ENCODE measurements around the gene CLTA. TPM values are rescaled to one million over a fixed set of nuclear protein-coding genes. Genes with fewer than 3 reads are reported as not detected.

CLTA gene
- total and polyA plus RNA-seq, 2 of the 8 experiments (the other 6 are each of a cell fraction or from before 2014, with no cell fraction given) = 137 to 236 TPM

- TF ChIP-seq, protein P1, sequence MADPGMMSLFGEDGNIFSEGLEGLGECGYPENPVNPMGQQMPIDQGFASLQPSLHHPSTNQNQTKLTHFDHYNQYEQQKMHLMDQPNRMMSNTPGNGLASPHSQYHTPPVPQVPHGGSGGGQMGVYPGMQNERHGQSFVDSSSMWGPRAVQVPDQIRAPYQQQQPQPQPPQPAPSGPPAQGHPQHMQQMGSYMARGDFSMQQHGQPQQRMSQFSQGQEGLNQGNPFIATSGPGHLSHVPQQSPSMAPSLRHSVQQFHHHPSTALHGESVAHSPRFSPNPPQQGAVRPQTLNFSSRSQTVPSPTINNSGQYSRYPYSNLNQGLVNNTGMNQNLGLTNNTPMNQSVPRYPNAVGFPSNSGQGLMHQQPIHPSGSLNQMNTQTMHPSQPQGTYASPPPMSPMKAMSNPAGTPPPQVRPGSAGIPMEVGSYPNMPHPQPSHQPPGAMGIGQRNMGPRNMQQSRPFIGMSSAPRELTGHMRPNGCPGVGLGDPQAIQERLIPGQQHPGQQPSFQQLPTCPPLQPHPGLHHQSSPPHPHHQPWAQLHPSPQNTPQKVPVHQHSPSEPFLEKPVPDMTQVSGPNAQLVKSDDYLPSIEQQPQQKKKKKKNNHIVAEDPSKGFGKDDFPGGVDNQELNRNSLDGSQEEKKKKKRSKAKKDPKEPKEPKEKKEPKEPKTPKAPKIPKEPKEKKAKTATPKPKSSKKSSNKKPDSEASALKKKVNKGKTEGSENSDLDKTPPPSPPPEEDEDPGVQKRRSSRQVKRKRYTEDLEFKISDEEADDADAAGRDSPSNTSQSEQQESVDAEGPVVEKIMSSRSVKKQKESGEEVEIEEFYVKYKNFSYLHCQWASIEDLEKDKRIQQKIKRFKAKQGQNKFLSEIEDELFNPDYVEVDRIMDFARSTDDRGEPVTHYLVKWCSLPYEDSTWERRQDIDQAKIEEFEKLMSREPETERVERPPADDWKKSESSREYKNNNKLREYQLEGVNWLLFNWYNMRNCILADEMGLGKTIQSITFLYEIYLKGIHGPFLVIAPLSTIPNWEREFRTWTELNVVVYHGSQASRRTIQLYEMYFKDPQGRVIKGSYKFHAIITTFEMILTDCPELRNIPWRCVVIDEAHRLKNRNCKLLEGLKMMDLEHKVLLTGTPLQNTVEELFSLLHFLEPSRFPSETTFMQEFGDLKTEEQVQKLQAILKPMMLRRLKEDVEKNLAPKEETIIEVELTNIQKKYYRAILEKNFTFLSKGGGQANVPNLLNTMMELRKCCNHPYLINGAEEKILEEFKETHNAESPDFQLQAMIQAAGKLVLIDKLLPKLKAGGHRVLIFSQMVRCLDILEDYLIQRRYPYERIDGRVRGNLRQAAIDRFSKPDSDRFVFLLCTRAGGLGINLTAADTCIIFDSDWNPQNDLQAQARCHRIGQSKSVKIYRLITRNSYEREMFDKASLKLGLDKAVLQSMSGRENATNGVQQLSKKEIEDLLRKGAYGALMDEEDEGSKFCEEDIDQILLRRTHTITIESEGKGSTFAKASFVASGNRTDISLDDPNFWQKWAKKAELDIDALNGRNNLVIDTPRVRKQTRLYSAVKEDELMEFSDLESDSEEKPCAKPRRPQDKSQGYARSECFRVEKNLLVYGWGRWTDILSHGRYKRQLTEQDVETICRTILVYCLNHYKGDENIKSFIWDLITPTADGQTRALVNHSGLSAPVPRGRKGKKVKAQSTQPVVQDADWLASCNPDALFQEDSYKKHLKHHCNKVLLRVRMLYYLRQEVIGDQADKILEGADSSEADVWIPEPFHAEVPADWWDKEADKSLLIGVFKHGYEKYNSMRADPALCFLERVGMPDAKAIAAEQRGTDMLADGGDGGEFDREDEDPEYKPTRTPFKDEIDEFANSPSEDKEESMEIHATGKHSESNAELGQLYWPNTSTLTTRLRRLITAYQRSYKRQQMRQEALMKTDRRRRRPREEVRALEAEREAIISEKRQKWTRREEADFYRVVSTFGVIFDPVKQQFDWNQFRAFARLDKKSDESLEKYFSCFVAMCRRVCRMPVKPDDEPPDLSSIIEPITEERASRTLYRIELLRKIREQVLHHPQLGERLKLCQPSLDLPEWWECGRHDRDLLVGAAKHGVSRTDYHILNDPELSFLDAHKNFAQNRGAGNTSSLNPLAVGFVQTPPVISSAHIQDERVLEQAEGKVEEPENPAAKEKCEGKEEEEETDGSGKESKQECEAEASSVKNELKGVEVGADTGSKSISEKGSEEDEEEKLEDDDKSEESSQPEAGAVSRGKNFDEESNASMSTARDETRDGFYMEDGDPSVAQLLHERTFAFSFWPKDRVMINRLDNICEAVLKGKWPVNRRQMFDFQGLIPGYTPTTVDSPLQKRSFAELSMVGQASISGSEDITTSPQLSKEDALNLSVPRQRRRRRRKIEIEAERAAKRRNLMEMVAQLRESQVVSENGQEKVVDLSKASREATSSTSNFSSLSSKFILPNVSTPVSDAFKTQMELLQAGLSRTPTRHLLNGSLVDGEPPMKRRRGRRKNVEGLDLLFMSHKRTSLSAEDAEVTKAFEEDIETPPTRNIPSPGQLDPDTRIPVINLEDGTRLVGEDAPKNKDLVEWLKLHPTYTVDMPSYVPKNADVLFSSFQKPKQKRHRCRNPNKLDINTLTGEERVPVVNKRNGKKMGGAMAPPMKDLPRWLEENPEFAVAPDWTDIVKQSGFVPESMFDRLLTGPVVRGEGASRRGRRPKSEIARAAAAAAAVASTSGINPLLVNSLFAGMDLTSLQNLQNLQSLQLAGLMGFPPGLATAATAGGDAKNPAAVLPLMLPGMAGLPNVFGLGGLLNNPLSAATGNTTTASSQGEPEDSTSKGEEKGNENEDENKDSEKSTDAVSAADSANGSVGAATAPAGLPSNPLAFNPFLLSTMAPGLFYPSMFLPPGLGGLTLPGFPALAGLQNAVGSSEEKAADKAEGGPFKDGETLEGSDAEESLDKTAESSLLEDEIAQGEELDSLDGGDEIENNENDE (IDR thresholded peaks at IDR 0.05; ENCODE audit: insufficient replicate concordance, low read length) = no peak
- TF ChIP-seq BACH1 (IDR thresholded peaks at IDR 0.05; ENCODE audit: low read length) (no peak), TAF7 (optimal IDR thresholded peaks at IDR 0.05; ENCODE audit: borderline replicate concordance, low read depth, low read length) (no peak), HDAC6 (IDR thresholded peaks at IDR 0.05; ENCODE audit: low read depth, low read length) (no peak), EGR1 (IDR thresholded peaks at IDR 0.05; ENCODE audit: borderline replicate concordance, low read depth, low read length) (no peak), ATF2 (IDR thresholded peaks at IDR 0.05; ENCODE audit: low read length) (no peak), TEAD4 (IDR thresholded peaks at IDR 0.05; ENCODE audit: low read depth, low read length) (no peak)
Observed at GRCh38 chr9:36141761-36142160, 49.0 kb upstream of the CLTA start (continued).

Measured in H1 (cell line).